GM12873 (cell line): ENCODE measurements around the gene RAB41.

Experiments
- TF ChIP-seq, protein P1 (sequence below): IDR thresholded peaks from 2 replicates; pipeline ENCODE4 v1.5.1; 2012; ENCODE audit warnings: low read depth, mild to moderate bottlenecking, moderate library complexity, low read length, control low read depth; ENCODE audit not compliant: insufficient read depth; ENCODE audit errors: missing control alignments

RAB41 gene

DNA sequence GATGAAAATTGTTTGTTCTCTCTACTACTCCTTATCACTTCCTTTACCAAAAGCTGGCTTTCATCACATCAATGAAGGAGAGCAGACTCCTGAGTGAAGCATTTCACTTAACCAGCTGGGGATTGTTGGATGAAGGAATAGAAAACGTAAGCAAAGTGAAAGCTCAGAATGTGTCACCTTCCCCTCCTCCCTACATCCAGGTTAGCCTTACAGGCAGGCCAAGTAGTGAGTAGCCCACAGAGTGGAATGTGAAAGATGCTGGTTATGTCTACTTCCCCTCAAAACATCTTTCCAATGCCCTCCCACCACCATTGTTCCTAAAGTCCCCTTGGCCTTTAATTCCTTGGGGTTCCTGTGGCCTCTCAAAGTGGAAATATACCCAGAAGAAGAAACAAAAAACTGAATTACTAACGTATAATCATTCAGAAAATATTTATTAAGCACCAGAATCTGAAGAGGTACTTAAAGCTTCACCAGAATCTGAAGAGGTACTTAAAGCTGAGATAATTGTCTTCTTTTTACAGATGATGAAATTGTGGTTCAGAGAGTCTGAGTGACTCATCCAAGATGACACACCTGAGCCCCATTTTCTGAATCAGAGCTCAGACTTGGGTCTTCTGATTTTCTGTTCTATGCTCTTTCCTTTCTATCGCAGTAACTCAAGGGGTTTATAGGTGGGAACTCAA lies 28.5 kb upstream of the RAB41 start:
- TF ChIP-seq, protein P1, sequence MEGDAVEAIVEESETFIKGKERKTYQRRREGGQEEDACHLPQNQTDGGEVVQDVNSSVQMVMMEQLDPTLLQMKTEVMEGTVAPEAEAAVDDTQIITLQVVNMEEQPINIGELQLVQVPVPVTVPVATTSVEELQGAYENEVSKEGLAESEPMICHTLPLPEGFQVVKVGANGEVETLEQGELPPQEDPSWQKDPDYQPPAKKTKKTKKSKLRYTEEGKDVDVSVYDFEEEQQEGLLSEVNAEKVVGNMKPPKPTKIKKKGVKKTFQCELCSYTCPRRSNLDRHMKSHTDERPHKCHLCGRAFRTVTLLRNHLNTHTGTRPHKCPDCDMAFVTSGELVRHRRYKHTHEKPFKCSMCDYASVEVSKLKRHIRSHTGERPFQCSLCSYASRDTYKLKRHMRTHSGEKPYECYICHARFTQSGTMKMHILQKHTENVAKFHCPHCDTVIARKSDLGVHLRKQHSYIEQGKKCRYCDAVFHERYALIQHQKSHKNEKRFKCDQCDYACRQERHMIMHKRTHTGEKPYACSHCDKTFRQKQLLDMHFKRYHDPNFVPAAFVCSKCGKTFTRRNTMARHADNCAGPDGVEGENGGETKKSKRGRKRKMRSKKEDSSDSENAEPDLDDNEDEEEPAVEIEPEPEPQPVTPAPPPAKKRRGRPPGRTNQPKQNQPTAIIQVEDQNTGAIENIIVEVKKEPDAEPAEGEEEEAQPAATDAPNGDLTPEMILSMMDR, result no peak

DNA sequence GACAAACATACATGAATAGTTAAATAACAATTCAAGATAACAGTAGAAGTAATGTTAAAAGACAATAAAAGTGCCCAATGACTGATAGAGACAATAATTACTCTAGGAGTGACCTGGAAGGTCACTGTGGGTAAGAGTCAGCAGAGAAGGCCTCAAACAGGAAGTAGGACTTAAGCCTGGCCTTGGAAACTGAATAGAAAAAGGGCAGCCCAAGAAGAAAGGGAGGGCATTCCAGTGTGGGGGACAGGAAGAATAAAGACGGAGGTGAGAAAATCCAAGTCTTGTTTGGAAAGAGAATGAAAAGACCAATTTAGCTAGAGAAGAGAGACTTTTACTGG lies 27.9 kb upstream of the RAB41 start:
- TF ChIP-seq, protein P1, result no peak

DNA sequence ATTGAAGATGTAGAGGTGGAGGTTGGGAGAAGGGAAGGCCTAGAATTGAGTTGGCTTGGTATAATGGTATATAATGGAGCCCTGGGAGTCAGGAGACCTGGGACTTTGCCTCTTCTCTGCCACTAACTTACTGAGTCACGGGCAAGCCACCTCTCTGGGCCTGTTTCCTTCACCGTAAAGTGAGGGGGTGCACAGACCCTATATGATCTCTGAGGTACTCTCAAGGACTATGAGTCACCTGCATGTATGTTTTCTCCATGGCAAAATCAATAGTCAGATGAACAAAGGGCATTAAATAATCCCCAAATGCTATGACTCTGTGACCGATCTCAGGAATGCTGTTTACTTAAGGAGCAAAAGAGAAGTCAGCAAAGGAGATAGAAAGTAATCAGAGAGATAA lies 27.1 kb upstream of the RAB41 start:
- TF ChIP-seq, protein P1, result no peak

DNA sequence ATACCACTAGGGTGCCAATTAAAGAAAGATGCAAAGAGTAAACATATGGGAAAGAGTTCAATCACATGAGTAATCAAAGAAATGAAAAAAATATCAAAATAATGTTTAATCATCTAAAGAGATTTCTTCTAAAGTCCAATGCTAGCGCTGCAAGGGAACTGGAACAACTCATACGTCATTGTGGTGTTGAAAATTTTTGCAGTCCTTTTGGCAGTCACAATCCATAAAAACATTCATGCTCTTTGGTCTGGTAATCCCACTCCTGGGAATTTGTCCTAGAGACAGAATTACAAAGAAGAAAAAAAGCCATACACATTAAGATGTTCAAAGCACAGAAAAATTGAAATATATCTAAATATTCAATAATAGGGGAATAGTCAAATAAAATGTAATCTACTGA lies 26.5 kb upstream of the RAB41 start:
- TF ChIP-seq, protein P1, result no peak

DNA sequence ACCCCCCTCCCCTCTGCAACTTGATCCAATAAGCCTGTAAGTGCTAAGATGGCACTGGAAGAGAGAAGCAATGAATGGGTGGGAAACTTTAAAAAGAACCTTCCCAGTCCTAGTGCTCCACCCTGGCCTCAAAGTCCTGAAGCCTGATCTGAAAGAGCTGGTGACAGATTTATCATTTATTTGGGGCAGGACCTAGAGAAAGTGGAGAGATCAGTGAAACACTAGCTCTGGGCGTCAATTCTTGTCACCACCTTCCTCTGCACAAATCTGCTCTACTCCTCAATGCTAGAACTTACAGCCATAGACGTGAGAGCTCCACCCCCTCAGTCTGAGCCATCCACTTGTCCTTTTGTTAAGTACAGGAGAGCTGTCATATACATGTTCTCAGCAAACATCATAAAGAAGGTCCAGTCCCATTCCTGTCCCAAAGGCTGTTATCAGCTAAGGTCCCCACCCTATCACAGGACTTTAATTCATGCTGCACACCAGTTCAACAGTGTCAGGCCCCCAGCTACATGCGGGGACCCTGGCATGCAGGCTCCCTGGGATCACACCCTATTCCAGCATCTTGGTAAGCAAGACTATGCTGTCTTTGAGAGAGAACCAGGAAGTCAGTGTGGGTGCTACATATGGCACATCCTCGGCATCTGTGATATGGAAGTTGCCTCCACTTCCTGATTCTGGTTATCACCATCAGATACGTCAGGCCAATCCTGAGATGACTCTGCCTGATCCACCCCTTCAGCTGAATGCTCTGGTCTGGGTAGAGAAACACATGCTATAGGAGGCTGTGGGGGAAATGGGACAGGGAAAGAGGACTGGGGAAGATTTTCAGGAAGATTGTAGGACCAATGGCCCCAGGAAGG lies 24.3 kb upstream of the RAB41 start:
- TF ChIP-seq, protein P1, result no peak

DNA sequence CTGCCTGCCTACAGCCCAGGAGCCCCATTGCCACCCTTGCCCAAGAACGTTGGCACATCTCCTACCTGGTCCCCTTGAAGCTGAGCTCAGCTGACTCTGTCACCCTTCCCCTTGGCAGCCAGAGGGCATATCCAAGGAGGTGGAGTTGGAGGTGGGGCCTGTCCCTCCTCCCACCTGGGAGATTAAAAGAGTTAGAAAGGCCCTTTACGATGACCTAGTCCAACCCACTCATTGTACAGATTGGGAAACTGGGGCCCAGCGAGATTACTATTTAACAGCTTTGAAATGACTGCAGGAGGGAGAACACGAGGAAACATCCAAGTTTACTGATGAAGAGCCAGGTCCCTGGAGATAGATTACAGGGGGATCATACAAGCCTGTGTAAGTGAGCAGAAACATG lies 21.9 kb upstream of the RAB41 start, which contains the start of gene P2RY4:
TSS of gene P2RY4 (minus strand) at position 101 of the 400 bp plus-strand sequence. CDS start 580 bp downstream, outside the sequence.
- TF ChIP-seq, protein P1, result no peak

DNA sequence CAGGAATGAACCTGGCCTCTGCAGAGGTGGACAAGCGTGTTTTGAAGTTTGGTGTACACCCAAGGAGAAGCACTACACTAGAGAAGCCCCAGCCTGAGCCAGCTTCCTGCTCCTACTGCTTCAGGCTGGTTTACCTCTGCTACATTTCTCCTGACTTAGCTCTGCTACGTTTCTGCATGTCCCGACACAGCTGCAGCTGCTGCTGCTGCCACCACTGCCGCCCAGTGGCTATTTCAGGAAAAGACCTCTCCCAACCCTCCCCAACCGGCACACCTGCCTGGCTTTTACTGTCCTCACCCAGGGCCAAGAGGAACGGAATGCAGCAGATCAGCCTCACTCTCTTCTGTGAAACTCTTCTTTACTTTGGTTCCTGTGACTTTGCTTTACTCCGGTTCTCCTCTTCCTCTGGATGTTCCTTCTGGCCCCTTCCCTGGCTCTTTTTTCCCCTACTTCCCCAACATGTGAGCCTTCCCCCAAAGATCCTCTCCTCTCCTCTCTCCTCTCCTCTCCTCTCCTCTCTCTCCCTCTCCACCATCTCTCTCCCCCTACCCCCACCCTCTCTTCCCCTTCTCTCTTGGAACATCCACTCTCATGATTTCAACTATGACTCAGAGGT lies 18.9 kb upstream of the RAB41 start:
- TF ChIP-seq, protein P1, result peak; percentile 75
